Occipital lobe (tissue), 3 donors: ENCODE data around the gene L3MBTL4. TPM values are rescaled to one million over a fixed set of nuclear protein-coding genes. Genes with fewer than 3 reads are reported as not detected.

Source experiments
- DNase-seq: peaks from one replicate; lab custom pipeline; 2025; lab: John Stamatoyannopoulos, UW
- small RNA-seq: library from RNA; depleted of rRNA; stranded (forward); fragments of <200 nt; gene quantifications from one replicate; pipeline ENCODE3, GENCODE V24; 2014
- total RNA-seq: library from RNA; depleted of rRNA; stranded (reverse); fragments of >200 nt; gene quantifications from one replicate; pipeline ENCODE4 v1.2.3, GENCODE V29; 2014

The L3MBTL4 gene
- total RNA-seq, 1 donor from 2014 or later: 20.4 TPM

- DNase-seq: no peak
These were observed 496.4 kb downstream of the L3MBTL4 start for GRCh38 chr18:5918205-5918858.

DNA sequence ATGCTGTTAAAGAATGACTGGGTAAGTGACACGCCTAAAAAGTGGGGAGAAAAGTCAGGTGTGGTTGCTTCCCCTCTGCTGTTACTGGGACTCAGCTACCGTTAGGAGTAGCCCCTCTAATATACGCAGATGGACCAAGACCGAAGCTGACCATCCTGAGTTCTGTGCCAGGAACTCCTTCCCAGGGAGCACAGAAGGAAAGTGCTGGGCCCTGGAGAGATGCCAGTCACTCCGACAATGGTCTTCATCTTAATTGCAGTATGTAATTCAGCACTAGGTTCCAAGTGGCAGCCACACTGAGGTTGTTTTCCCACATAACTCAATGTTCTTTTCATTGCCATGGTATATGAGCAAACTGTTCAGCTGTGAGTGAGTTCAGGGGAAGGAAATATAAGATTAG lies 499.8 kb downstream of the L3MBTL4 start:
- no peak for DNase-seq

DNA sequence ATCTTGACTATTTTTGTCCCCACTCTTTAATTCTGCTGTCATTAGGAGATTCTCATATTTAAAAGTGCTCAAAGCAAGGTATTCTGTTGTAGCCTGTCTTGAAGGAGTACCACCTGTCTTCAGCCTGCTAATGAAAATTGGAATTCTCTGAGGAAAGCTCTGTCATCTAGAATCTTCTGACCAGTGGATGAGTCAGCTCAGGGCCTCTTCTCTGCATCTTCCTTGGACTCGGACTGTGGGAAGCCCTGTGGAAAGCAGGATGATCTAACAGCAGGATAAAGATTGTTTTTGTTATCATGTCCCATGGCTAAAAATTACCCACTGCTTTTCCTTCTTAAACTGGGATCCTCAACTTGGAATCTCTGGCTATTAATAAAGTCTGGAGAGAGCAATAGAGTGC lies 500.7 kb downstream of the L3MBTL4 start:
- no peak for DNase-seq

DNA sequence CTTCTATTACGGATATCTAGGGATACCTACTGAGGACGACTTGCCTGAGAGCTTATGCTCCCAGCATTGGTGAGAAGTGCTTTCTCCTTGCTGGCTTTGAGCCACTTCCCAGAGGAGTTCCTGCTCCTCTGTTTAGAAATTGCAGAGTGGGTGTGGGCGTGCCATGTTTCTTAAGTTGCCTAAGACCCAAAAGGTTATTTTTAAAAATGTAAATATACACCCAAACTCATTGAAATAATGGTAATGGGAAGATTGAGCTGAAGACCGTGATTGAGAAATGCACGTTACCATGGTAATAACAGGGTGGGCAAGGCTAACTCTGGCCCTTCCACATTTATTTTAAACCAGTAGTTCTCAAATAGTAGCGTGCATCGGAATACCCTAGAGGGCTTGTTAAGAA lies 502.1 kb downstream of the L3MBTL4 start:
- no peak for DNase-seq

GRCh38 chr18:5909125-5909524 lies 505.6 kb downstream of the L3MBTL4 start:
- DNase-seq: no peak

Small RNA genes within 50 kb of the gene (small RNA-seq; reads per million reads assigned to genes)
- gene RNU5F-3P: 0.12 reads per million
- not detected for gene RNU6-349P
